ENCODE data around the gene FPGS.
"Not testable (repeated sequence)": the region's sequence is repeated elsewhere in the genome, so short reads cannot be mapped to it uniquely, and the experiment has no call there.

The FPGS gene

GRCh38 chr9:127812936-127813675 lies 10.4 kb downstream of the FPGS start:
- no peak for DNase-seq (ENCODE audit: low read depth, low spot score)

- no peak for DNase-seq (ENCODE audit: low read depth, low spot score)
Measured at GRCh38 chr9:127813686-127814226, 11.1 kb downstream of the FPGS start.

GRCh38 chr9:127814619-127815511 lies 12.2 kb downstream of the FPGS start:
- DNase-seq (ENCODE audit: low read depth, low spot score): no peak

GRCh38 chr9:127815512-127816361 lies 13.1 kb downstream of the FPGS start:
- DNase-seq (ENCODE audit: low read depth, low spot score): no peak

- no peak for DNase-seq (ENCODE audit: low read depth, low spot score)
Measured at GRCh38 chr9:127816362-127816725, 13.7 kb downstream of the FPGS start.

GRCh38 chr9:127816728-127817127 lies 14.0 kb downstream of the FPGS start:
- no peak for DNase-seq (ENCODE audit: low read depth, low spot score)

- no peak for DNase-seq (ENCODE audit: low read depth, low spot score)
Measured at GRCh38 chr9:127817881-127818434, 15.3 kb downstream of the FPGS start.

DNA sequence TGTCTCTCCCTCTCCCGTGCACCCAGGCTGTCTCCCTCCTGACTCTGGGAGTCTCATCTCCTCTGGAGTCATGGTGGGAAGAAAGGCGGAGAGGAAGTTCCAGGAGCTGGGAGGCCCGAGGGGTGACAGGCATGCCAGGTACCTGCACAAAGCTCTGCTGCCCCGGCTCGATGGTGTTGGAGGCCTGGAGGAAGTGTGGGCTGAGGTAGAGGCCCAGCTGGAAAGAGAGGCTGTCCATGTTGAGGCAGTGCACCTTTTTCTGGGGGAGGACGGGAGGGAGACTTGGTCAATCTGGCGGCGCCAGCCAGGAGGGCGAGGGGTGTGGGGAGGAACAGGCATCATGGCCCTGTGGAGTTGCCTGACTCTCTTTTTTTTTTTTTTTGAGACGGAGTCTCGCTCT lies 15.9 kb downstream of the FPGS start:
- no peak for DNase-seq (ENCODE audit: low read depth, low spot score)

- no peak for DNase-seq (ENCODE audit: low read depth, low spot score)
Measured at GRCh38 chr9:127822108-127822507, 19.4 kb downstream of the FPGS start.

- DNase-seq (ENCODE audit: low read depth, low spot score): no peak
Measured at GRCh38 chr9:127825319-127826051, 22.8 kb downstream of the FPGS start.

GRCh38 chr9:127826253-127826913 lies 23.7 kb downstream of the FPGS start:
- DNase-seq (ENCODE audit: low read depth, low spot score): no peak

DNA sequence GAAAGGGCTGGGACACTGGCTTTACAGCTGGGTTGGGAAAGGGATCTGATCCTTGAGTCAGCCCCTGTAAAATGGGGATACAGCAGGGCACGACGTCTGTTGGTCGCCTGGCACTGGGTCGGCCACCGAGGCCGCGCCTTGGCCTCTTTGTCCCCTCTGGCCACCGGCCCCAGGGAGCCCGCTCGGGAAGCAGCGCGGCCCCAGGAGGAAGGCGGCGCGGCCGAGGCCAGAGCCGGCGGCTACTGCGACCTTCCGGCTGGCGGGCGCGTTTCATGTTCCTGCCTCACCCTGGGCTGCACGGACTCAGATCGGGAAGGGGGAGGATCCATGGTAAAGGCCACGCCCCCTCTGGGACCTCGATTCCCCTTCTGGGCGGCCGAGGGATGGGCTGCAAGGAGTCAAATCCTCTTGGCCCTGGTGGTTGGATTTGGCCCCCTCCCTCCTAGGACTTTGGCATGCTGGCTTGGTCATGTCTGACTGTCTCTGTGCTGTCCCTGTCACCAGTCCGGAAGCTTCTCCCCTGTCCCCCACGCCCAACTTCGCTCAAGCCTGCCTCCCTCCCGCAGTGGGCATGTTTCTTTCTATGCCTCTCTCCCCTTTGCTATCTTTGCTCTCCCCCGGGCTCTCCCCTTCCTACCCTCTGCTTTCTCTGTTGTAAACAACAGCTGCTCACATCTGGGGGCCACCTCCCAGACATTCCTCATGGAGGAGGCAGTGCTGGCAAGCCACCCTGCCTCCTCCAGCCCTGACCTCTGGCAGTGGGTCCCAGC lies 25.8 kb downstream of the FPGS start:
- peak; percentile 52 for DNase-seq (ENCODE audit: low read depth, low spot score)

DNA sequence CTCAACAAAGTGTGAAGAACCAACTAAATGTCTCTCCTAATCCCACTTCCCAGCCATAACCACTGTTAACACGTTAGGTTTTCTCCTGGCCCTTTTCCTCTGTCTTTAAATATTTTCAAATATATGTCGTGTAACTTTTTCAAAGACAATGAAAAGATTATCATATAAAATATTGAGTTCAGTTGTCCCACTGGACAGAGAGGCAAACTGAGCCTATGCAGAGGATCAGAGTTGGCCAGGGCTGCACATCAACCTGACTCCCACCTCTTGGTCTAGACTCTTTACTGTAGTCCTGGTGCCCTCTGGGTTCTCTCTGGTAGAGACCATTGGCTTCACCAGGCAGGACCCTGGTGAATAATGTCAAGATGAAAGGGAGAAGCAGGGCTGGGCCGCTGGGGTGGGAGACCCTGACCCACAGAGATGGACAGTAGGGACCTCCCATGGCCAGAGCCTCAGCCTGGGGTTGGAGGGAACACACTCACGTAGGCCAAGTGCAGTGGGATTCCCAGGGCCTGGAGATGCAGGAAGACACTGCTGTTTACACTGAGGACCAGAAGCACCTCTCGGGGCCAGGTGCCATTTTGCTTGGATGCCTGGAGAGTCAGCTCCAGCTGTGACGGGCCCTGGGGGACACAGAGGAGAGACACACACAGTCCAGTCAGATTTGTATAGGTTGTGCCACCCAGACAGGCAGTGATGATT lies 26.7 kb downstream of the FPGS start:
- DNase-seq (ENCODE audit: low read depth, low spot score): no peak

DNA sequence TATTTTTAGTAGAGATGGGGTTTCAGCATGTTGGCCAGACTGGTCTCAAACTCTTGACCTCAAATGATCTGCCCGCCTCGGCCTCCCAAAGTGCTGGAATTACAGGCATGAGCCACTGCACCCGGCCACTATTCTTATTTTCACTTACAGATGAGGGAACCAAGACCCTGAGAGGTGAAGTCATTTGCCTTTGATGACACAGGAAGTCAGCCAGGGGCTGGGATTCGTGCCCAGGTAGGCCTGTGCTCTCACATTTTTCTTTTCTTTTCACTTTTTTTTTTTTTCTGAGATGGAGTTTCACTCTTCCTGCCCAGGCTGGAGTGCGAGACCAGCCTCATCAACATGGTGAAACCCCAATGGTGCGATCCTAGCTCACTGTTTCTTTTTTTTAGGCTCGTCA lies 29.6 kb downstream of the FPGS start:
- no peak for DNase-seq (ENCODE audit: low read depth, low spot score)

DNA sequence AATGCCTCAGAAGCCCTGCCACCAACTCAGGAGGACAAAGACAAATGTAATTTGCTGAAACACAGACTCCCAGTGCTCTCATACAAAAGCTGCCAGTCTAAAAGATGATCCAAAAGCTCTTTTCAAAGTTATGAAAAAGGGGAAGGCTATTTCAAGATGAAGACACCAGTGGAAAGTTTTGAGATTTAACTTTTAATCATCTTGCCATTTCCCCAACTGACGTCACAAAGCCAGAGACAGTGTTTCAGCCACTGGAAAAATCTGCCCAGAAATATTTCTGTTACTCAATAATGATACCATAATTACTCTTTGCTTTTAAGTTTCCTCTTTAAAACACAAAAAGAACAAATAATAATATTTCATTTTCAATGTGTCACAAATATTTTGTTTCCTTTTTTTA lies 30.9 kb downstream of the FPGS start:
- no peak for DNase-seq (ENCODE audit: low read depth, low spot score)

- DNase-seq (ENCODE audit: low read depth, low spot score): no peak
Measured at GRCh38 chr9:127835991-127836516, 33.4 kb downstream of the FPGS start.

GRCh38 chr9:127836561-127836960 lies 33.9 kb downstream of the FPGS start:
- DNase-seq (ENCODE audit: low read depth, low spot score): not testable (repeated sequence)

- DNase-seq (ENCODE audit: low read depth, low spot score): no peak
Measured at GRCh38 chr9:127837346-127837745, 34.7 kb downstream of the FPGS start.
